GM13976 (cell line): Measurements from ENCODE around the gene PLCXD3.

Experiments
- DNase-seq: peaks from one replicate; pipeline ENCODE4 v3.0.0; 2012; ENCODE audit warnings: low spot score
- in situ Hi-C: fragments of 300-500 bp; cut with MboI; formaldehyde crosslinking; loops from one replicate; pipeline ENCODE4 v1.12.0; 2022; ENCODE audit warnings: low sequenced_read_pairs, mixed read lengths, inconsistent platforms; ENCODE audit not compliant: unreplicated experiment
- TF ChIP-seq, protein P1 (sequence below): IDR thresholded peaks from 2 replicates; pipeline ENCODE4 v1.5.1; 2012; ENCODE audit warnings: borderline replicate concordance, mild to moderate bottlenecking; ENCODE audit not compliant: insufficient read depth; ENCODE audit errors: extremely low read depth, missing control alignments, control extremely low read depth

Gene PLCXD3

DNA sequence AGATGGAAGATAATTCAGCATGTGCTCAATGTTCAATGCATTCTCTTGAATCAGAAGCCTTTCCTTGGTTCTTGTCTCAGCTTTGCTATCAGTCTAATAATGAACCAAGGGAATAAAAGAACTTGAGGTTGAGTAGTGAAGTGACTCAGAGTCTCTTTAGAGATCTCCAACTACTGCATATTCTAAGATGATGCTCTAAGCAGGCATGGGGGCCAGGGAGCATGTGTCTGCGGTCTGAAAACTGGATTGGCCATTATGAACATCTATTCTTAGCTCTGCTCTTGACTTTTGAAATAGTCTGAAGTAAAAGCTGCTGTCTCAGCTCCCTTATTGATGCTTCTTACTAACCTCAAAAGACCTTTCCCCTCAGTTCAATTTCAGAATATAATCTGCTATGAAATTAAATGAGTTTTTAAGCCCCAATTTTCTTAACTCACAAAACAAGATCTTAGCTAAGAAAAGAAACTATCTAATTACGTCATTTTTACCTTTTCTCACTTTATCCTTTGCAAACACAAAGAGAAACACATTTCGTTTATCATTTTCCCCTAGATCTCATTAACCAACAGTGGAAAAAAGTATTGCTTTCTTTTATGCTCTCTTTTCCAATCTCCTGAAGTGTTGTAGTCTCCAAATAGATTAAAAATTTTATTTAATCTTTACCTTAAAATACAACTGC, 44.8 kb downstream of the PLCXD3 start:
- TF ChIP-seq, protein P1, sequence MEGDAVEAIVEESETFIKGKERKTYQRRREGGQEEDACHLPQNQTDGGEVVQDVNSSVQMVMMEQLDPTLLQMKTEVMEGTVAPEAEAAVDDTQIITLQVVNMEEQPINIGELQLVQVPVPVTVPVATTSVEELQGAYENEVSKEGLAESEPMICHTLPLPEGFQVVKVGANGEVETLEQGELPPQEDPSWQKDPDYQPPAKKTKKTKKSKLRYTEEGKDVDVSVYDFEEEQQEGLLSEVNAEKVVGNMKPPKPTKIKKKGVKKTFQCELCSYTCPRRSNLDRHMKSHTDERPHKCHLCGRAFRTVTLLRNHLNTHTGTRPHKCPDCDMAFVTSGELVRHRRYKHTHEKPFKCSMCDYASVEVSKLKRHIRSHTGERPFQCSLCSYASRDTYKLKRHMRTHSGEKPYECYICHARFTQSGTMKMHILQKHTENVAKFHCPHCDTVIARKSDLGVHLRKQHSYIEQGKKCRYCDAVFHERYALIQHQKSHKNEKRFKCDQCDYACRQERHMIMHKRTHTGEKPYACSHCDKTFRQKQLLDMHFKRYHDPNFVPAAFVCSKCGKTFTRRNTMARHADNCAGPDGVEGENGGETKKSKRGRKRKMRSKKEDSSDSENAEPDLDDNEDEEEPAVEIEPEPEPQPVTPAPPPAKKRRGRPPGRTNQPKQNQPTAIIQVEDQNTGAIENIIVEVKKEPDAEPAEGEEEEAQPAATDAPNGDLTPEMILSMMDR = no peak
- in situ Hi-C loops = no loop called here
- DNase-seq = no peak

- TF ChIP-seq, protein P1 = no peak
- in situ Hi-C loops = no loop called here
Measured at GRCh38 chr5:41459557-41459956, 50.8 kb downstream of the PLCXD3 start.

GRCh38 chr5:41457094-41457493, 53.3 kb downstream of the PLCXD3 start:
- in situ Hi-C loops = no loop called here
- TF ChIP-seq, protein P1 = no peak
- no peak for DNase-seq

More at GRCh38 chr5:41459557-41459956, 50.8 kb downstream of the PLCXD3 start:
- no peak for DNase-seq

- DNase-seq = no peak
- in situ Hi-C loops = no loop called here
- TF ChIP-seq, protein P1 = no peak
Measured at GRCh38 chr5:41452506-41452905, 57.9 kb downstream of the PLCXD3 start.

DNA sequence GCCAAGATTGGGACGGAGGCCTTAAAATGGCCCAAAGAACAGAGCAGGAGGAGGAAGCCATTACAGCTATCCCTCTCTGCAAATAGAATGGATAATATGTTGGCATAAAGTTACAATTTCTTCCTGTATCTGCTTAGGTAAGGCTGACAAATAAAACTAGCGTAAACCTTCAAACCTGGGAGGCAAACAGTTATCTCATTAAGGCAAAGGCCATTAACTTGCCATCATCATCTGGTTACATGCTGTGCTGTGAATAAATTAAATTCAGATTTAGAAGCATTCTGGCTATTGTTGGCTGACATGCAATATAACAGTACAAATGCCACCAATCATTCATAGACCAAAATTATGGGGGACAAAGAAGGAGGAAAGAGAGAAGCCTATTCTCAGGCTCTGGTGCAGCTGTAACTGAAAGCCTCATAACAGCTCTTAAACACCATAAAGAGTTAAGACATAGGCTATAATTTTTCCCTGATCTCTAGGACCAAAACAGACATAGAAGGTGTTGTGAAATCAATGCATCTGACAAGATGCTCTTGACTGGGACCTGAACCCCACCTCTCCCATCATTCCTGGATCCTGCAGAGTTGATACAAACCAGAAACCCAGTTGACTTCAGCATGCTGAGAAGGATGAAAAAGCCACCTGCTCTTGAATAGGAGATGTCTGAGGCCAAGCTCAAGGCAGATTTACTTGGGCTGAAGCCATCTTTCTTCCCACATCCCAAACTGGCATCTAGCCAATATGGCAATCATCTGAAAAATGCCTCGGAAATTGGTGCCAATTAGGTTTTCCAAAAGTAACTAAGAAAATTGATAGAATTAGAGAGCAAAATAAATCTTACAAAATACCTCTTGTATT, 62.5 kb downstream of the PLCXD3 start:
- in situ Hi-C loops = no loop called here
- DNase-seq = no peak
- TF ChIP-seq, protein P1 = no peak

- in situ Hi-C loops = no loop called here
- TF ChIP-seq, protein P1 = no peak
- no peak for DNase-seq
Measured at GRCh38 chr5:41445937-41446563, 64.4 kb downstream of the PLCXD3 start.
